Stimulated activated CD4-positive, alpha-beta T cell treated with anti-CD3 and anti-CD28 coated beads, Interleukin-12 subunit alpha, Interleukin-12 subunit beta, amount 100 ng/mL, for 48 hours (primary cell): ENCODE results near the gene PRIMA1.
"Not testable (repeated sequence)": the region's sequence is repeated elsewhere in the genome, so short reads cannot be mapped to it uniquely, and the experiment has no call there.

Source experiments
- DNase-seq, 3 donors: peaks; one replicate each; pipeline ENCODE4 v3.0.0-alpha.2; 2020; ENCODE audit warnings: low read depth in 2 of 3, low spot score in 1 of 3

Gene PRIMA1, protein sequence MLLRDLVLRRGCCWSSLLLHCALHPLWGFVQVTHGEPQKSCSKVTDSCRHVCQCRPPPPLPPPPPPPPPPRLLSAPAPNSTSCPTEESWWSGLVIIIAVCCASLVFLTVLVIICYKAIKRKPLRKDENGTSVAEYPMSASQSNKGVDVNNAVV

DNA sequence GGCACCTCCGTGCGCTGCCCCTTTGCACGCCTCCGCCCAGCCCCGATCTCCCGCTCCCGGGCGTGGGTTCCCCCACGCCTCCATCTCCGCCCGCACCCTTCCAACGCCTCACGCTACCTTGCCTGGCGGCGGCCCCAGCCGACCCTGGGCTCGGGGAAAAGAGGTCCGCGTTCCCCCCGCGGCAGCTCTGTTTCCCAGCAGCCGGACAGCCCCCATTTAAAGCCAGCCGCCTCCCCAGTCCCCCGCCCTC is at the start of gene PRIMA1:
Gene PRIMA1 (minus strand): TSS at position 193 of the 250 bp plus-strand sequence. CDS start 767 bp downstream, outside the sequence.
- no peak for DNase-seq

DNA sequence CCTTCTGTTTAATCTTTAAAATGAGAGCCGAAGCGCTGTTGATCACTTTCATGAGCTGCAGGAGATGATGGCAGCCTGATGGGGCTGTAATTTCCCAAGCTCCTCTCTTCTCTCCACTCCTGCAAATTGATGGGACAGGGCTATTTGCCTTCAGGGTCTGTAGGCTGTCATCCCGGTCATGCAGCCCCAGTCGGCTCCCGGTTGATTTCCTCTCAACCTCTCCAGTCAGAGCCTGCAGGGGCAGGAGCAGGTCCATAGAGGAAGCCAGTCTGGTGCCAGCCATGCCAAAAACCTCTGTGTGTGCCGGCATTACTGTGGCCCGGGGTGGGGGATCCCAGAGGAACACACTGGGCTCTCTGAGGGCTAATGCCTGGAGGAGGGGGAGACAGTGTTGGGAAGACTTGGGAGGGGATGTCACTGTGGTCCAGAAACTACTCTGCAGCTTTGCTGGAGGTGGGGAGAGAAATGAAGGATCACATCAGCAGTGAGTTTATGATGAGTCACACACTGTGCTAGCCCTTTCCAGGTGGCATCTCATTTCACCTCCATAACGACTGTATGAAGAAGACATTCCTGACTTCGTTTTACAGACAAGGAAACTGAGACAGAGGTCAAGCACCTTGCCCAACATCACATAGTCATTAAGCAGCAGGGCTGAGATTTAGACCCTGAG is 46.5 kb upstream of the PRIMA1 start:
- no peak for DNase-seq

DNA sequence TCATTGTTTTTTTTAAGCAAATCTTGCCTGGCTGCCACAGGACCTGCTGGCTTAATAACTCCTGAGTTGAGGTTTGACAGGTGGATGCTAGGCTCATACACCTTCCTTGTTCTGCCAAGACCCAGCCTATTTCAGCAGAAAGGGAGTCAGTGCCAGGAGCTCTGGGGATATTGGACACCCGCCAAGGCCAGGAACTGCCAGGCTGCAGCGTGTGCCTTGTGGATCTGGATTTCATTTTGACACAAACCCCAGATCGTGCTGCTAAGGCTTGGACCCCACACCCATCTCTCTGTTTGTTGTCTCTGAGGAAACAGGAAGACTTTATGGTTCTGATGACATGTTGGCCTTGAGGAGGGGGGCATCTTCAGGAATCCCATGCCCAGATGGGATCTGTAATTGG is 44.4 kb upstream of the PRIMA1 start:
- DNase-seq = no peak

DNA sequence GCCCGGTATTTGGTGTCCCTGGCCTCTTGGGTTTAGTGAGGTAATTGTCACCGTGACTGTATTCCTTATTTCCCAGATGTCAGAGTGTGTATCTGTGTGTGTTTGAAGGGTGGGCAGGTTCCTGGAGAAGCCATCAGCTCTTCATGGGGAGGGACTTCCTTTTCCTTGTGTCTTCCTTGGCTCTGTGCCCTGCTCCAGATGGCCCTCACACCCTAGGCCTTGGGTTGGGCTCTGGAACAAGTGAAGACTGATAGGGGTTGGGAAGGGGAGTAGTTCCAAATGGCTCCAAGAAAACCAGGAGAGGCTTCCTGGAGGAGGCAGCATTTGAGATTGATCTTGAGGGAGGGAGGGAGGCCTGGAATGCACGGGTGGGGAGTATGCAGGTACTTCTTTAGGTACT is 43.8 kb upstream of the PRIMA1 start:
- no peak for DNase-seq

DNA sequence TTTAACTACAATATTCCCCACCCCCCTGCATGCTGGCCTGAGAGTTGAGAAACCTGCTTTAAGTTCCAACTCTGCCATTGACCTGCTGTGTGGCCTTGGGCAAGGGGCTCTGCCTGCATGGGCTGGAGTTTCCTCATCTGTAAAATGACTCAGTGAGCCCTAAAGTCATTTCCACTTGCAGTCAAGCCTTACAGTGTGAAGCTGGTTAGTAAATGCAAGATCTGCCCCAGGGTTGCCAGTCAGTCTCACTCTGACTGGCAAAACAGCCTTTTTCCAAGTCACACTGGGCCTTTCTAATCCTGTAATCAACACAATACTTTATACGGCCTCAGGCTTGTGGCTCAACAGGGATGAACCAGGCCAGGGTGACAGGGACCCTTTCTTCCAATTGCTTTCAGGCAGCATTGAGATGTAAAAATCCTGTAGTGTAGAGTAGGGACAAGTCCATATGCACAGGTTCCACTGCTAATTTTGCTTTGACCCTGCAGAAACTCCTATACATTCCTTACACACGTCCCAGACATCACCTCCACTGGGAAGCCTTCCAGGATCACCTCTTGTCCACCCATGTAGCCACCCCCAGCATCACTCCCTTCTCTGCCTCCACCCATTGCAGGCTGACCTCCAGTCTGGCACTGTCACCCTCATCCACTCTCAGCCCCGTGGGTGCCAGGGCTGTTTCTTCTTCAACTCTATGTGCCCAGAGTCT is 42.6 kb upstream of the PRIMA1 start:
- DNase-seq = no peak

DNA sequence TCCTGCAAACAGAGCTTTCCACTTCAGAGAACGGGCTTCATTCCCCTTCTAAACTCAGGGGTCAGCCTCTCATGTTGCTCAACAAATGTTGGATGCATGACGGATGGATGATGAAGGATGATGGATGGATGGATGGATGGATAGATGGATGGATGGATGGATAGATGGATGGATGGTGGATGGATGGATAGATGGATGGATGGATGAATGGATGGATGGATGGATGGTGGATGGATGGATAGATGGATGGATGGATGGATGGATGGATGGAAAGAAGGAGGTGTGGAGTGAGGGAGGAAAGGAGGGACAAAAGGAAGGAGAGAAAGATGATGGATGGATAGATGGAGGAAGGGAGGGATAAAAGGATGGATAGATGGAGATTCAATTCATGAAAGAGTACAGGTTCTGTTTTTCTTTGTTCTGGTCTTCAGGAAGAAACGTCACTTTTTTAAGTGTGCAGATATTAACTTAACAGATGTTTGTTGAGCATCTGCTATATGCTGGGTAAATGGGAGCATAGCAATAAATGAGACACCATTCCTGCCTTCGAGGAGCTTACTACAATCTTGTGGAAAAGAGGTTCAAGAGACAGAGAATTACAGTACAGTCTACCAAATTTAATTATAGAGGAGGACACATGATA is 41.7 kb upstream of the PRIMA1 start:
- DNase-seq = no peak

DNA sequence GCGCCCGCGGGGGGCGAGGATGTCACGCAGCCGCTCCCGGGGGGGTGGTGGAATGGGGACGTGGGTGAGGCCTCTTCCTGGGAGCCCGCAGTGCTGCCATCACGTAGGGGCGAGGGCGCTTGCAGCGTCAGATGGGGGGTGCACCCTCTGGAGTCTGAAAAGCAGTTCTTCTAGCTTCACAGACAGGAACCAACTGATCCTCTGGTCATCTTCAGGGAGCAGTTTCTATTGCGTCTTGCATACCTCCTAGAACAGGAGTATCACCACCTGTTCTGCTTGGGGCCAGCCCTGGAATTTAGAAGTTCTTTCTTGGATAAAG is 36.9 kb upstream of the PRIMA1 start:
- DNase-seq = no peak

DNA sequence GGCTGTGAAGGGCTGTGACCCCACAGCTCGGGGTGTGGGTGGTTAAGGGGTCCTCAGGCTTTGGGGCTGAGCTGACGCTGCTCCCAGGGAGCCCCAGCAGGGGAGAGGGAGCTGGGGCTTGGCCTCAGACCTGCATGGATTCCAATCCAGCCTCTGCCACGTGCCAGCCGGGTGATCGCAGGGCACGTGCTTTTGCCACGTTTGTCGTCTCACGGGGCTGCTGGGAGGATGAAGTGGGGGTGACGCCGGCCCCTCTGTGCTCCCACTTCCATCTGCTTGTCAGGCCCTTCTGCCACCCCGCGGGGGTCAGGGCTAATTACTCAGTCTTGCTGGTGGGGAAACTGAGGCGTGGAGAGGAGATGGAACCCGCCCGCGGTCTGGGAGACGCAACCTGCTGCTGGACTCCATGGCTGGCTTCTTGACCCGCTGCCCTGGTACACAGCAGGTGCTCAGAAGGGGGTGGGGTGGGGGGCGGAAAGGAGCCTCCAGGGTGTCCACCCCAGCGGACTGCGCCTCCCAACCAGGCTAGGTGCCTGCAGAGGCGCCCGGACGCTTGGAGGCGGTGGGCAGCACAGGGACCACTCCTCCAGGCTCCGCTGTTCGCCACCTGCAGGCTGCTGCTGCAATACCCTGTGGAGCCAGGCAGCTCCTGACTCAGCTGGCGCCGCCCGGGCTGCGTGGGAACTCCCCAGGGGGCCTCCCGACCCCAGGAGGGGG is 36.4 kb upstream of the PRIMA1 start:
- DNase-seq = no peak

DNA sequence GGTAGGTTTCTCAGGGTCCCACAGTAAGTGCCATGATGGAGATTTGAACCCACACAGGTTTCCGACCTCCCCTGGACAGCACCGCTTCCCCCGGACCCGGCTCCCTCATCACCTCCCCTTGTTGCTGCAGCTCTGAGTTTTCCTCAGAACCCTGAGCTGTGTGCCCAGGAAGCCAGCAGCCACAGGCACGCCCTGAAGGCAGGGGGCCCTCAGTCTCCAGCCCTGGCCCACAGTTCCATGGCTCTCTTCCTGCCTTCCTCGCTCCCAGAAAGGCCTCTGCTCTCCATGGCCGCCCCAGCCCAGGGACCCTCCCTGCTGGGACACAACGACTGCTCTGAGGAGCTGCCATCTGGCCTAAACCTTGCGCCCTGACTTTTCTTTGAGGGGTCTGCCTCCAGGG is 35.8 kb upstream of the PRIMA1 start:
- DNase-seq = no peak

DNA sequence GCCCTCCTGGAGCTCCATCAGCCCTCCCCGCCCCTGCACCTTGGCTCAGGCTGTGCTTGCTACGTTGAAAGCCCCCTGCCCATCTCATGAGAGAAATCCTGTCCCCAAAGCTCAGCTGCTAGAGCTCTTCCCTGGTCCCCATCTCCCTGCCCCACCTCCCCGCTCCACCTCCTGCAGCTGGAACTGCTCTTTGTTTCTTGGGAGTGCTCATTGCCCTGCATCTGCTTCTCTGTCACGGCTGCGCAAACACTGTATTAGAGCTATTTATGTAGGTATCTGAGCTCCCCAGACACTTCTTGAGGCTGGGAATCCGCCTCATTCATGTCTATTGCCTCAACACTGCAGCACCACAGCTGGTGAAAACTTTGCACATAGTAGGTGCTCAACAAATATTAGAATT is 32.8 kb upstream of the PRIMA1 start:
- DNase-seq = no peak

DNA sequence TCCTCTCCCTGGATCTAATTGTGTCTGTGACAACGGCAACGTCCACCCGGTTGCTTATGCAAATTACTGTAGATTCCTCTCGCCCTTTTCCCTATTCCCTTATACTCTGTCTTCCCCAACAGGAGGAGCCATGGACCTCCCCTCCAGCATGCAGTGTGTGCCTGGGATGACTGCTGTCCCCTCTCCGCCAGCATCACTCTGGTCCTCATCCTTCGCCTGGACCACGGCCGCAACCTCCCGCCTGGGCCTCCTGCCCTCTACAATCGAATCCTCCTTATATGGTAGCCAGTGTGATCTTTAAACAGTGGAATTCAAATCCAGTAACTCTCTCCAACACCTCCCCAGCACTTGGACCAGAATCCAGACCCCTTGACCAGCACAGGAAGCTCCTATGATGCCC is 30.6 kb upstream of the PRIMA1 start:
- DNase-seq = no peak

DNA sequence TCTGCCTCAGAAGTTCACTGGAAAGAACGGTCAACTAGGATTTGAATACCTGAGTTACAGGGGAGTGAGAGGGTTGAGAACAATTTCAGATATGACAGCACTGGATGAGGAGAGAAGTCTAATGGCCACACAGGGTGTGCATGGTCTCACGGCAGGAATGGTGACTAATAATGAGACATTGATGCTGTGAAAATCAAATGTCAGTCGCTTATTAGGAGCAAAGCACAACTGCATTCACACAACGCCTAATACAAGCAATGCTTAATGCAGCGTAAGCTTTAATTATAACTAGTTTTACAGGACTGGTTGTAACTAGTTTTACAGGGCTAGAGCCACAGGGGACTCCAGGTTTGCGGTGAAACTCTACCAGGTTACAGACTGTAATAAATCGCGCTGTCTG is 23.4 kb upstream of the PRIMA1 start:
- no peak for DNase-seq

DNA sequence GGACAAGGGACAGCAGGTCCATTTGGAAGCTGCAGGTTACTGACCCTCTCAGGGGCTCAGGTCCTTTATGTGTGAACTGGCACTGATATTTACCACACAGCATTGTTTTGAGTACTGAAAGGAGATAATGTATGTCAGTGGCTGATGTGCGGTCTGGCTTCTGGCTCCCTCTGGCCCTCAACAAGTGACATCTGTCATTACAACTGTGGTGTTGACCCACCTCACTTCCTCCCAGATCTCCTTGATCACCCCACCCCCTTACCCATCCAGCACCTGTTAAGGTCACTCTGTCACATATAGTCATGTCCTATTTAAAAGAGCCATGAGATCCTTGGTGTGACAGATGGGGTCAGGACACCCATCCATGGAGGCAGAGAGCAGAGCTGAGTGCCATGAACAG is 22.7 kb upstream of the PRIMA1 start:
- DNase-seq = no peak

DNA sequence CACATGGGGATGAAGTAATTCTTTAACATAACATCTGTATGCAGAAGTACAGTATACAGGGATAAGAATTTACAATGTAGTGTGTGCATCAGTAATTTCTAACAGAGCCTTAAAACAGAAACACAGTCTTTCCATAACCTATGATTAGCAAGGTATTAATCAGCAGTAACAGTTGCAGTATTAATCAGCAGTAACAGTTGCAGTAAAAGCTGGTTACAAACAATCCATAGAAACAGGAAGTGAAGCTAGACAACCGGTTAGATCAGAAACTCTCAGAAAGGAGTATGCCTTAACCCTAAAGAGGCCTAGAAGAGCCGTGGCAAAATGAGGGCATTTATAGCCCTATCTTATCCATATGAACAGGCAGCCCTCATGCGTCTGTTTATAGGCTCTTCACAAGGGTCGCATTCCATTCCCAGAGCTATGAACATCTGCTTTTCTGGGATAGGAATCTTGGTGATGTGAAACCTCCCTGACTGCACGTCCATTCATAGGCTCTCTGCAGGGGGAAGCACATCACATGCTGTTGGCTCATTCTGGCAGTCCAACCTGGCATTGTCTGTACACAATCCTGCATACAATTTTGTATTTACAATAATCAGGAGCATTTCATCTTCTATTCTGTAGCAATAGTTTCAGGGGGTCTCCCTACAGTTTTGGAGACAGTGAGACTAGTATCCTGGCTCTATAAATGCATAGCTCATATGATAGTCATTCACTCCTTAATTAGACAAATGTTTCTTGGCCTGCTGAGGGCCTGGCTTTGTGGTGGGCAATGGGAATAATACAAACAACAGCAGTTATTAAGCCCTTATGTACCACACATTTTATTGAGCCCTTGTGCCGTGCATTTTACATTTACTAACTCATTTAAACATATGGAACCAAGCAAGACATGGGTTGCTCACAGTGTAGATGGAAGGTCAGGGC is 21.5 kb upstream of the PRIMA1 start:
- DNase-seq = not testable (repeated sequence)

DNA sequence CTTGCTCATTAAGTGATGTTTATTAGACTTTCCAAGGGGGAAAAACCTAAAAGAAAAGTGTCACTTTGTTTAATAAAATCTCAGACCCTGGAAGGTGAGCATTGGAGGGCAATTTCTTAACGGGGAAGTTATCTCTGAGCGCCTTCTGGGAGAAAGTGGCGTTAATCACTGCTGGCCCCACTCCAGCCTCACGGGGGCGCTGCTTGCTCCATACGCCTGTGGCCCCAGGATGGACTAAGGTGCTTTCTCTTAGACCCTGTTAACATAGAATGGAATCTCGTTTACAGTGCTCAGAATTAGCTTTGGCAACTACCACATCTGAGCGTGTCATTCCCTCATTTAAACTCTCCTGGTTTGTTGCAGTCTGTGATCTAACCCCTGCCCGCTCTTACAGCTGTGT is 16.4 kb upstream of the PRIMA1 start:
- no peak for DNase-seq

DNA sequence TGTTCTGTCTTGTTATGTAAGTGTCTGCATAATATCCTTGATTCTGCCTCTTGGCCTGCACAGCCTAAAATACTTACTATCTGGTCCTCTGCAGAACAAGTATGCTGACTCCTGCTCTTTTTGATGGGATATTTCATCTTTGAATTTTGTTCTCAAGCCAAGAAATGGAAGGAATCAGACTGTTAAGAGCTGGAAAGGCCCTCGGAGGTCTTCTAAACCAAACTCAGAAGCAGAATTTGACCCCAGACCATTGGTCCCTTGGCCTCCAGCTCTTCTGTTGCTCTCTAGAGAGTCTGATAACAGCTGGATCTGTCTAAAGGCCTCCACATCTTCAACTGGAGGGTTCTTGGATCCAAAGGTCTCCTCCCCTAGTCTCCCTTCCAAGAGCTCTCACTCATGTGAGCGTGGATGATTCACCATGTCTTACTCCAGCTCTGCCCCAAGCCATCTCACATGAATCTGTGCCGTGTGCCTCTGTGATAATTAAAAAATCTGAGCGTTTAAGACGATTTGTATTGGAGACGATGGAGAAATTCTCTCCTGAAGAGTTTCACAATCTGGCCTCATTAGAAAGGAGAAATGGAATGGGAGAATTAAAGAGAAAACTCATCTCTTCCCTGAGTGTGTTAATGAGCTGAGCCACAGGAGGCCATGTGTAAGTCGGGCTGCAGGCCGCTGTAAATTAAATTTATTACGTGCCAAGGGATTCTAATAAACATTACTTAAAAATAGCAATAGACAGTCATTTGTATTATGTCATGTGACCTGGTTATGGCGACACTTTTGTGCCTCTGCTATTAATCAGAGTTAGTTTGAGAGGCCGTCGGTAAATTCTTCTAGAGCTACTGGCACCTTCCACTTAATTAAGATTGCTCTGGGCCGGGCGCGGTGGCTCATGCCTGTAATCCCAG is 15.4 kb upstream of the PRIMA1 start:
- DNase-seq = no peak

DNA sequence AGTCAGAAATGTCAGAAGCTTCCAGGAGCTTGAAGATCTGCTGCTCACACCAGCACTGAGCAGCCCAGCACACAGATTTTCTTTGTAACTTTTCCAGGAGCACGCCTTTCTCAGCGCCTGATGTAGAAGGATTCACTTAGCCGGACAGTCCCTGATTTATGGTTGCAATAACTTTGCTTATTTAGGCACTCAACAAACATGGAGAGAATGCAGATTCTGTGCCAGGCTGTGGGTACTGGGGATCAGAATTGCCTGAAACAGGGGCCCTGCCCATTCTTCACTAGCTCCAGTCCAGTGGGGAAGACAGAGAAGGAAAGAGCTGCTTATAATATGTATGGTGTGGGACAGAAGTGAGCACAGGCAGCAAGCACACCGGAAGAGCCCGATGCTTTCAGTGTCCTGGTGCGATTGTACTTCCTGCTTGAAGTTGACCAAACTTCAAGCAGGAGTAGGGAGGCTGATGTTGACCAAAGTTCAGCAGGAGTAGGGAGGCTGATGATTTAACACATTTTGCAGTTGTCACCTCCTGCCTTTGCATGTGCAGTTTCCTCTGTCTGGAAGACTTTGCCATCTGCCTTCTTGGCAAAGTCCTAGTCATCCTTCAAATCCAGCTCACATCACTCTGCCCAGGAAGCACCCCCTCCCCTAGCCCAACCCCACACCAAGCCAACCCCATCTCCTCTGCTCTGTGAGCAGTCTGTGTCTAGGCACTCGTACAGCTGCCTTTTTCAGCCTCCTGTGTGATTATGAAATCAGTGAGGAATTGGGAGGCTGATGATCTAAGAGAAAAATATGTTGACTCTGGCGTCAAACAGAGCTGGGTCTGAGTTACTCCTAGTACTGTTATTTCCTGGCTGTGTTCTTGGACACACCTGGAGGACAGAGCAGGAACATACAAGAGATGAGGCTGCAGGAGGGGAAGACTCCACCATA is 12.0 kb upstream of the PRIMA1 start:
- no peak for DNase-seq

DNA sequence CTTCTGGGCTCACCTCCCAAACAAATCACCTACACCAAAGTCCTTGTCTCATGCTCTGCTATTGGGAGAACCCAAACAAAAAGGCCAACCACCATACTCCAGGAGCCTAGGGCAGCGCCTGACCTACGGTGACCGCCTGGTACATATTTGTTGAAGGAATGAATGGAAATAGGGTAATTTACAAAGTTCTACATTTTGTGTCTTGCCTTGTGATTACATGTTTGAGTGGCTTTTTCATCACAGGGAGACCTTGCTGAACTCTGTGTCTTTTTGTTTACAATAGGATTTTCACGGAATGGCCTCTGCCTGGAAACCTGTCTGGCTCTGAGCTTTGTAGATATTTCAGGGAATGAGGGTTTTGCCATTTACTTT is 11.3 kb upstream of the PRIMA1 start:
- no peak for DNase-seq

DNA sequence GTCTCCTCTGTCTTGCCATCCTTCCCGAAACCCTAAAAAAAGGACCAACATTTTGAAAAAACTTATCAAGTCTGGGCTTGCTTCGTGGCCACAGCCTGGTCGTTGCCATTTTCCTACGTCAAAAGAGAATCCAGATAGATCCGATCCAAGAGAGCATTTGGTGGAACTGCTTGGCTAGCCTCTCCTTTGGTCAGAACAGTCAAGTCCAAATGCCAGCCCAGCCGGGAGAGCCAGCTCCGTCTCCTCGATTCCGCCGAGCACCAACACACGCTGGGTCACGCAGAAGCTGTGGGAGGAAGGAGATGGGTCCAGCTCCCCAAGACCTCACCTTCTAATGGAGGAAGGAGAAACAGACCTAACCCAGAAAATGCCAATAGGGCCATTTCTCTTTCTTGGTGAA is 9.3 kb upstream of the PRIMA1 start:
- no peak for DNase-seq
